ENCODE results near the gene TBPL2.

TBPL2 gene

GRCh38 chr14:55412676-55413075, 27.7 kb downstream of the TBPL2 start:
- no peaks in the 10 kb centered on the region for H3K9me3 ChIP-seq (ENCODE audit: control insufficient read depth, insufficient read depth, low read length)
- no peak overlapping the region; the same call in 1 of the 2 replicates for H3K4me2 ChIP-seq (ENCODE audit: low read length)
- H3K9me2 ChIP-seq (replicated peaks; ENCODE audit: control insufficient read depth, low read length): no peaks in the 10 kb centered on the region
- H3K4me3 ChIP-seq (ENCODE audit: low read length): no peak overlapping the region
- no peak for TF ChIP-seq EZH2phosphoT487 (IDR thresholded peaks at IDR 0.05; ENCODE audit: borderline replicate concordance, low read length)
- TF ChIP-seq CTCF (IDR thresholded peaks at IDR 0.05; ENCODE audit: low read depth, low read length, poor library complexity, severe bottlenecking): no peak
- no peaks in the 10 kb centered on the region for H4K20me1 ChIP-seq (ENCODE audit: control insufficient read depth, insufficient read depth, low read depth, low read length)
- peaks cover 4% of the 10 kb centered on the region for H3K27me3 ChIP-seq (ENCODE audit: control insufficient read depth, low read length)
- peaks cover 34% of the 10 kb centered on the region for H3K79me2 ChIP-seq (ENCODE audit: control insufficient read depth, low read length)
- no peaks in the 10 kb centered on the region for H3K36me3 ChIP-seq (ENCODE audit: control insufficient read depth, low read length)
- no peaks in the 10 kb centered on the region for H3F3A ChIP-seq (ENCODE audit: control insufficient read depth, insufficient read depth)
- no peak overlapping the region for H3K27ac ChIP-seq (ENCODE audit: low read depth, low read length)
- H3K4me1 ChIP-seq (ENCODE audit: control insufficient read depth, low read length): peaks cover 15% of the 10 kb centered on the region

- Histone ChIP-seq H3K4me2 (ENCODE audit: low read length) (peak within 1 kb of the TSS; percentile 98), H3K9me2 (replicated peaks; ENCODE audit: control insufficient read depth, low read length) (no peaks in the 10 kb centered on the region), H3K36me3 (ENCODE audit: control insufficient read depth, low read length) (no peaks in the 10 kb centered on the region), H3K27me3 (ENCODE audit: control insufficient read depth, low read length) (peaks cover 4% of the 10 kb centered on the region), H3F3A (ENCODE audit: control insufficient read depth, insufficient read depth) (no peaks in the 10 kb centered on the region), H3K27ac (ENCODE audit: low read depth, low read length) (0 out of 2 replicates have a peak within 1 kb of the TSS, but pooled peaks have one; percentile 20), H3K4me3 (ENCODE audit: low read length) (peak within 1 kb of the TSS; percentile 97), H3K9me3 (ENCODE audit: control insufficient read depth, insufficient read depth, low read length) (no peaks in the 10 kb centered on the region), H3K4me1 (ENCODE audit: control insufficient read depth, low read length) (peaks cover 15% of the 10 kb centered on the region), H4K20me1 (ENCODE audit: control insufficient read depth, insufficient read depth, low read depth, low read length) (no peaks in the 10 kb centered on the region), H3K79me2 (ENCODE audit: control insufficient read depth, low read length) (peaks cover 36% of the 10 kb centered on the region)
- TF ChIP-seq CTCF (IDR thresholded peaks at IDR 0.05; ENCODE audit: low read depth, low read length, poor library complexity, severe bottlenecking) (no peak), EZH2phosphoT487 (IDR thresholded peaks at IDR 0.05; ENCODE audit: borderline replicate concordance, low read length) (no peak)
Measured at GRCh38 chr14:55411426-55412389, 28.7 kb downstream of the TBPL2 start, which contains the start of gene ATG14. Gene ATG14 (minus strand): TSS chr14:55411830. CDS start chr14:55411822, 8 bp downstream.

GRCh38 chr14:55410876-55411275, 29.5 kb downstream of the TBPL2 start:
- no peaks in the 10 kb centered on the region for H3F3A ChIP-seq (ENCODE audit: control insufficient read depth, insufficient read depth)
- H3K9me3 ChIP-seq (ENCODE audit: control insufficient read depth, insufficient read depth, low read length): no peaks in the 10 kb centered on the region
- H3K36me3 ChIP-seq (ENCODE audit: control insufficient read depth, low read length): no peaks in the 10 kb centered on the region
- H3K4me1 ChIP-seq (ENCODE audit: control insufficient read depth, low read length): peaks cover 15% of the 10 kb centered on the region
- no peaks in the 10 kb centered on the region for H3K9me2 ChIP-seq (replicated peaks; ENCODE audit: control insufficient read depth, low read length)
- peaks cover 4% of the 10 kb centered on the region; the same call in 1 of the 2 replicates for H3K27me3 ChIP-seq (ENCODE audit: control insufficient read depth, low read length)
- H3K27ac ChIP-seq (ENCODE audit: low read depth, low read length): no peak overlapping the region
- H3K79me2 ChIP-seq (ENCODE audit: control insufficient read depth, low read length): peaks cover 36% of the 10 kb centered on the region
- peak overlapping the region; percentile 98 for H3K4me2 ChIP-seq (ENCODE audit: low read length)
- no peaks in the 10 kb centered on the region for H4K20me1 ChIP-seq (ENCODE audit: control insufficient read depth, insufficient read depth, low read depth, low read length)
- H3K4me3 ChIP-seq (ENCODE audit: low read length): peak overlapping the region; percentile 97
- TF ChIP-seq EZH2phosphoT487 (IDR thresholded peaks at IDR 0.05; ENCODE audit: borderline replicate concordance, low read length) (no peak), CTCF (IDR thresholded peaks at IDR 0.05; ENCODE audit: low read depth, low read length, poor library complexity, severe bottlenecking) (no peak)
